ENCODE measurements around the gene ZBTB7B.
"Not testable (repeated sequence)": the region's sequence is repeated elsewhere in the genome, so short reads cannot be mapped to it uniquely, and the experiment has no call there.

ZBTB7B gene

GRCh38 chr1:154982897-154983648 is 19.5 kb upstream of the ZBTB7B start, which contains the start of gene FLAD1:
FLAD1 (plus strand) TSS chr1:154983344; CDS start chr1:154983695, 351 bp downstream.
- peak; percentile 92 to 99 (median 97) for DNase-seq
- intact Hi-C loops (cut with DNase I), result loop anchor here (2.0 kb wide), 1 partner anchor 18 kb away; no protein-coding TSS in a partner anchor

GRCh38 chr1:154983776-154984466 is 18.7 kb upstream of the ZBTB7B start:
- peak in 1 of 42 donors; percentile 19 for DNase-seq
- intact Hi-C loops (cut with DNase I), result loop anchor here (2.0 kb wide), 1 partner anchor 17 kb away; no protein-coding TSS in a partner anchor

- intact Hi-C loops (cut with DNase I); DNase-seq: not testable (repeated sequence)
Observed at GRCh38 chr1:154986736-154987135, 15.9 kb upstream of the ZBTB7B start.

DNA sequence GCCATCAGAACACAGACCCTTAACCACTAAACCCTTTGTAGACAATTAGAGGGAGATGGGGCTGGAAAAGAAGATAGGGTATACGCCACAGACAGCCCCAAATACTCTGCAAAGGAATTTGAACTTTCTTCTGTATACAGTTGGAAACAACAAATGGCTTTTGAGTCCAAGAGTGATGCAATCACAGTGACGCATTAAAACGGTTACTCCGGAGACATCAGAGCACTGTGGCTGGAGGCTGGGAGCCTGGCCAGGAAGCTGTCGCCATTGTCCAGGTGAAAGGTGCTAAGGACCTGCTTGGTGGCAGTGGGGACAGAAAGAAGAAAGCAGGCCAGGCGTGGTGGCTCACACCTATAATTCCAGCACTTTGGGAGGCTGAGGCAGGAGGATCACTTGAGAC is 15.3 kb upstream of the ZBTB7B start:
- DNase-seq, result no peak
- intact Hi-C loops (cut with DNase I), result no loop called here

DNA sequence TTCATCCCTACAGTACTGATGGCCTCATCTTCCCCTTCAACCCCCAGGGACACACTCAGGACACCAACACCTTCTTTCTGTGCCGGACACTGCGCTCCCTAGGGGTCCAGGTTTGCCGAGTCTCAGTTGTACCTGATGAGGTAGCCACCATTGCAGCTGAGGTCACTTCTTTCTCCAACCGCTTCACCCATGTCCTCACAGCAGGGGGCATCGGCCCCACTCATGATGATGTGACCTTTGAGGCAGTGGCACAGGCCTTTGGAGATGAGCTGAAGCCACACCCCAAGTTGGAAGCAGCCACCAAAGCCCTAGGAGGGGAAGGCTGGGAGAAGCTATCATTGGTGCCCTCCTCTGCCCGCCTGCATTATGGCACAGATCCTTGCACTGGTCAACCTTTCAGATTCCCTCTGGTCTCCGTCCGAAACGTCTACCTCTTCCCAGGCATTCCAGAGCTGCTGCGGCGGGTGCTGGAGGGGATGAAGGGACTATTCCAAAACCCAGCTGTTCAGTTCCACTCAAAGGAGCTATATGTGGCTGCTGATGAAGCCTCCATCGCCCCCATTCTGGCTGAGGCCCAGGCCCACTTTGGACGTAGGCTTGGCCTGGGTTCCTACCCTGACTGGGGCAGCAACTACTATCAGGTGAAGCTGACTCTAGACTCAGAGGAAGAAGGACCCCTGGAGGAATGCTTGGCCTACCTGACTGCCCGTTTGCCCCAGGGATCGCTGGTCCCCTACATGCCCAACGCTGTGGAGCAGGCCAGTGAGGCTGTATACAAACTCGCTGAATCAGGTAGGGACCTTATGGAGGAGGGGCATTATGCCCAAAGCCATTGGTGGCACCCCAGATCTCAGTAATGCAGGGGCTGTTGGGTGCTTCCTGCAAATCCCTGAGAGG is 14.3 kb upstream of the ZBTB7B start:
- intact Hi-C loops (cut with DNase I), result no loop called here
- DNase-seq, result no peak

GRCh38 chr1:154989195-154989860 is 13.3 kb upstream of the ZBTB7B start:
- no peak for DNase-seq
- intact Hi-C loops (cut with DNase I), result no loop called here

DNA sequence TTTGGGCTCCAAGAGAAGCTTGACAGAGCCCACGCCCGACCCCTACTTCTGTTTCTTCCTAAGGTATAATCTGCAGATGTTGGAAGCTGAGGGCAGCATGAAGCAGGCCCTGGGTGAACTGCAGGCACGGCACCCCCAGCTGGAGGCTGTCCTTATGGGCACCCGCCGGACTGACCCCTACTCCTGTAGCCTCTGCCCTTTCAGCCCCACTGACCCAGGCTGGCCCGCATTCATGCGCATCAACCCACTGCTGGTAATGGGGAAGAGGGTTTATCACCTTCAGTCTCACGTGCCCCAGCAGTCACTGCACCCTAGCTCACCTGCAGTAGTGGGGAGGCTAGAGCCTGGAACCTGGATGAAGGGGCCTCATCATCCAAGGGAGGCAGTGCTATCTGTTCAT is 12.3 kb upstream of the ZBTB7B start:
- intact Hi-C loops (cut with DNase I), result no loop called here

DNA sequence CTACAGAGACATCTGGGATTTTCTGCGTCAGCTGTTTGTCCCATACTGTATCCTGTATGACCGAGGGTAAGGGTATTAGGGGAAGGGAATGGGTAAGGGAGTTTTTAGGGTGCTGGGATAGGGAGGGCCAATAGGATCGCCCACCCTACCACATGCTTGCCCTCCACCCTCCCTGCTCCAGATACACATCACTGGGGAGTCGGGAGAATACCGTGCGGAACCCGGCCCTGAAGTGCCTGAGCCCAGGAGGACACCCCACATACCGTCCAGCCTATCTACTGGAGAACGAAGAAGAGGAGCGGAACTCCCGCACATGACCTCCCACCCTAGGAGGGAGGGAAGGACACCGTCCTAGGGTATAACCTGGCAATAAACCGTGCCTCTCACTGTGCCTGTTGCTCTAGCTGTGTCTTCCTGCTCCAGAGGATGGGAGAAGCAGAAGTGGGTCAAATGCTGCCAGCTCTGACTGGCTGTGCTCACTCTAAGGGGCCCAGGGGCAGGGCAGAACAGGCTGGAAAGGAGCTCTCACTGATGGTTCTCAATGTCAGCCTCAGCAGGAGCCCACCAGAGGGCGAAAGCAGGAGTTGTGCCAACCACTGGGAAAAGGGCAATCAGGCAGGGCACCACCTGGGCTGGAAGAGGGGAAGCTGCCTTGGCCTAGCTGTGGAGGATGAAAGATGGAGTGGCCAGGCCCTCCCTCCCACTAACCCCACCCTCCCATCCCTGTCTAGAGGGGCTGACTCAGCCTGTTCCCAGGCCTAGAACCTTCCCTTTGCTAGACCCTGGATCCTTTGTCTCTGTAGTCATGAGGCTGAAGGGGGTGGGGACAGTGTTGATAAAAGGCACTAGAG is 9.7 kb upstream of the ZBTB7B start:
- no peak for DNase-seq
- intact Hi-C loops (cut with DNase I), result no loop called here

More for the DNA sequence above, 12.3 kb upstream of the ZBTB7B start:
- no peak for DNase-seq

GRCh38 chr1:154993572-154994268 is 8.9 kb upstream of the ZBTB7B start, which contains the start of gene LENEP:
LENEP (plus strand) TSS chr1:154993586; CDS start chr1:154993608, 22 bp downstream.
- intact Hi-C loops (cut with DNase I), result no loop called here
- DNase-seq, result no peak

- intact Hi-C loops (cut with DNase I), result no loop called here
- DNase-seq, result no peak
Observed at GRCh38 chr1:154994269-154994587, 8.4 kb upstream of the ZBTB7B start.

DNA sequence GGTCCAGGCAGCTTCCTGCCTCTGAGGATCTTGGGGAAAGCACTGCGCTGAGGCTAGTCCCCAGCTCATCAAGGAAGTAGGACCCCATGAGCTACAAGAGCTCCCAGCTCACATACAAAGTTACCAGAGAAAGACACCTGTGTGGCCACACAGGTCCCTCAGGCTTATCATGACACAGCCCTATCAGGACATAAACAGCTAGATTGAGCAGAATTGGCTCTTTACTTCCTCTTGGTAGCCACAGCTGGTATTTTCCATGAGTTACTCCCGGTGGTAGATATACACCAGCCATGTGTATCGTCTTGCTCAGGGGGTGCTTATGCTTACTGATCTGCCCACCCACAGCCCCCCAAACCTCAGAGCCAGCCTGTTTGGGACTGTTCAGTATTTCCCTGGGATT is 8.0 kb upstream of the ZBTB7B start:
- DNase-seq, result no peak
- intact Hi-C loops (cut with DNase I), result no loop called here

DNA sequence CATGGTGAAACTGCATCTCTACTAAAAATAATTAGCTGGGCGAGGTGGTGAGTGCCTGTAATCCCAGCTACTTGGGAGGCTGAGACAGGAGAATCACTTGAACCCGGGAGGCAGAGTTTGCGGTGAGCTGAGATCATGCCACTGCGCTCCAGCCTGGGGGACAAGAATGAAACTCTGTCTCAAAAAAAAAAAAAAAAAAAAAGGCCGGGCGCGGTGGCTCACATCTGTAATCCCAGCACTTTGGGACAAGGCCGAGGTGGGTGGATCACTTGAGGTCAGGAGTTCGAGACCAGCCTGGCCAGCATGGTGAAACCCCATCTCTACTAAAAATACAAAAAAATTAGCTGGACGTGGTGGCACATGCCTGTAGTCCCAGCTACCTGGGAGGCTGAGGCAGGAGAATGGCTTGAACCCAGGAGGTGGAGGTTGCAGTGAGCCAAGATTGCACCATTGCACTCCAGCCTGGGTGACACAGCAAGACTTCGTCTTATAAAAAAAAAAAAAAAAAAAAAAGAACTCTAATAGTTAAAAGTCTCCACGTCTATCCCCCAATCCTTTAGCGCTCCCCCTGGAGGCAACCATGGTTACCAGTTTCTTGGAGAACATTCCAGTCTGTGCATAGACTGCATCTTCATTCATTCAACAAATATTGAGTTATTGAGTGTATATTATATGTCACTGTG is 7.2 kb upstream of the ZBTB7B start:
- intact Hi-C loops (cut with DNase I), result not testable (repeated sequence)
- DNase-seq, result peak in 11 of 42 donors; percentile 28 to 76 (median 61)

GRCh38 chr1:154996966-154997701 is 5.5 kb upstream of the ZBTB7B start:
- intact Hi-C loops (cut with DNase I), result no loop called here
- DNase-seq, result no peak

GRCh38 chr1:154998201-154998780 is 4.3 kb upstream of the ZBTB7B start:
- intact Hi-C loops (cut with DNase I), result no loop called here

GRCh38 chr1:154998818-154999570 is 3.6 kb upstream of the ZBTB7B start:
- intact Hi-C loops (cut with DNase I), result no loop called here
- DNase-seq, result peak in 41 of 42 donors; percentile 52 to 89 (median 78)

More at GRCh38 chr1:154998201-154998780, 4.3 kb upstream of the ZBTB7B start:
- DNase-seq, result no peak

Measured in head of caudate nucleus (tissue), 42 donors.